Right renal cortex interstitium (tissue), 3 donors: ENCODE data around the gene DMRT1. TPM values are rescaled to one million over a fixed set of nuclear protein-coding genes. Genes with fewer than 3 reads are reported as not detected.
"Not testable (repeated sequence)": the region's sequence is repeated elsewhere in the genome, so short reads cannot be mapped to it uniquely, and the experiment has no call there.

Experiments used
- DNase-seq, 3 donors: peaks; one replicate each; pipeline ENCODE4 v3.0.0-alpha.2; 2013; ENCODE audit warnings: low read depth in 3 of 3, low spot score in 2 of 3
- polyA plus RNA-seq, 3 donors: library from polyadenylated mRNA; unstranded; fragments of 120-200 nt; gene quantifications; one replicate each; pipeline ENCODE4 v1.2.1, GENCODE V29; 2013; ENCODE audit not compliant: insufficient read length in 3 of 3

Gene DMRT1
- polyA plus RNA-seq, 3 donors = 0.08 TPM; not detected in 2

DNA sequence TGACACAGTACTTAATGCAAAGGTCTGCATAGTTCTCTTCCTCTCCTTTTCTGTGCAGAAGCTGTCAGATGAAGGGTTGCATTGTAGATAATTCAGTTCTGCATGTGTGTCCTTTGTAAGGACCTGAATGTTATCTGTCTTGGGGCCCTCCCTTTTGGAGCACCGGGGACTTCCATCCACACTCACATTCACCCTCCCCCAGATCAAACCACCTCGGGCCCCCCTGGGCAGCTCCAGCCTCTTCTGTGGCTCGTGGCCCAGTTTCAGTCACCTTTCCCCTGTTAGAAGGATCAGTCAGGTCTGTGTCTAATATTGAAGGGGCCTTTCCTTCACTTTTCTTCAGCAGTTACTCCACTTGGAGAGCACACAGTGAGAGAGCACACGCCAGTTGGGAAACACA is 11.0 kb downstream of the DMRT1 start:
- DNase-seq = no peak

DNA sequence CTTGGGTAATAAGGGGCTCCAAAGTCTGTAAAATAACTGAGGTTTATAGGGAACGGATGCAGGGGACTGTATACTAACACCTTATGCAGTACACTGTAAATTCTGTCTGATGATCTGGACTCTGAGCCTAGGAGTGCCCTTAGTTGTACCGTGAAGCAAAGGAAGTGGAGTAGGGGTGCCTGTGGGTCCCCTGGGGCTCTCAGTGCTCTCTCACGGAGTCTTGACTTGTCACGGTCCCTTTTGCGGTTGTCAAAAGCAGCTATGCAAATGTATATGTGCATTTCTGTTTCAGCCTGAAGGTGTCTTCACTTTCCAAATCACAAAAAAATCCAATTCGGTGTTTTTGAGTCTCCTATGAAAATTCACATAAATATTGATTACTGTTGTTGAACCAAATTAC is 17.8 kb downstream of the DMRT1 start:
- DNase-seq = no peak

DNA sequence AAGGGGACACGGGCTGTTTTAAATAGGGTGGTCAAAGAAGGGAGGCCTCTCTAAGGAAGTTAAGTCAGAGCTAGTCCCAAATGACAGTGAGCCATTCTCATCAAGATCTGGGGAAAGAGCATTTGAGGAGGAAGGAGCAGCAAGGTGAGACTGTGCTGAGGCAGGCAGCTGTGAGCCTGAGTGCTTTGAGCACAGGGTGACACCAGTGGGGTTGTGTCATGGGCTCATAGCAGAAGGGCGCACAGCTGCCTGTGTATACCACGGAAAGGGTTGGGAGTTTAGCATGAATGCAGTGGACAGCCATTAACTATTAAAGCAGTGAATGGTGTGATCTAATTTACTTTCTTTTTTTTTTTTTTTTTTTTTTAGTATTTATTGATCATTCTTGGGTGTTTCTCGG is 19.2 kb downstream of the DMRT1 start:
- no peak for DNase-seq

DNA sequence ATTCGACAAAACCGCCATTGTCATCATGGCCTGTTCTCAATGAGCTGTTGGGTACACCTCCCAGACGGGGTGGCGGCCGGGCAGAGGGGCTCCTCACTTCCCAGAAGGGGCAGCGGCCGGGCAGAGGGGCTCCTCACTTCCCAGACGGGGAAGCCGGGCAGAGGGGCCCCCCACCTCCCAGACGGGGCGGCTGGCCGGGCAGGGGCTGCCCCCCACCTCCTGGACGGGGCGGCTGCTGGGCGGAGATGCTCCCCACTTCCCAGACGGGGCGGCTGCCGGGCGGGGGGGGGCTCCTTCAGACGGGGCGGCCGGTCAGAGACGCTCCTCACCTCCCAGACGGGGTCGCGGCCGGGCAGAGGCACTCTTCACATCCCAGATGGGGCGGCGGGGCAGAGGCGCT is 20.0 kb downstream of the DMRT1 start:
- DNase-seq = not testable (repeated sequence)

DNA sequence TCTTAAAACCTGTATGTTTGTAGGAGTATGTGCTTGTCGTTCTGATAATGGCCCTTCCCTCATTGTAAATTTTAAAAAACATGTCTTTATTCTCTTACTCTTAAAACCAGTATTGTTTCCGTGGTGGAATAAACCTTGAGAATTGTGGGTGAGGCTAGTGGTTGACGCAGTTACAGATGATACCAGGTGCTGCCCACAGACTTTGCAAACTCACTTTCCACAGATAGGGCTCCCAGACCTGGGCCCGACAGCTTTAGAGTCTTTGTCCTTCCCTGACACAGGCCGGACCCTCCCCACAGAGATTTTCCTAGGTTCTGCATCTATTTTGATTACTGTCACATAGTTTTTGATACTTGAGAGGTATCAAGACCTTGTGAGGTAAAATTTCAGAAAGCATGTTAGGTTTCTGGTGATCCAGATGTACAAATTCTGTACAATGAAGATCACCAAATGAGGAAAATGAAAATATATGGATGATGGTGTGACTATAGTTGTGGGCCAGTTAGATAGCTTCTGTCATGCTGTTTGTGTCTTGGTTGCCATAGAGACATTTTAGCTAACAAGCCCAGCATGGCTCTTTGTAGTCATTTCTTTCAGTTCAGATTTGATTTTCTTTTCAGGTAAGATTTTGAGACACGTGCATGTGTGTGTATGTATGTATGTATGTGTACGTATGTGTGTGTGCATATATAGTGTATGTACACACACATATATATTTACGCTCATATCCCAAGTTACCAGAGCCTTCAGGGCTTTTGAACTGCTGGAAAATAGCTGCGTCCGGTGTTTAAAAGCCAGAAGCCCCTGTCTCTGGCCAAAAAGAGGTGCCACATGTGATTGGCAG is 33.8 kb downstream of the DMRT1 start:
- DNase-seq = no peak

DNA sequence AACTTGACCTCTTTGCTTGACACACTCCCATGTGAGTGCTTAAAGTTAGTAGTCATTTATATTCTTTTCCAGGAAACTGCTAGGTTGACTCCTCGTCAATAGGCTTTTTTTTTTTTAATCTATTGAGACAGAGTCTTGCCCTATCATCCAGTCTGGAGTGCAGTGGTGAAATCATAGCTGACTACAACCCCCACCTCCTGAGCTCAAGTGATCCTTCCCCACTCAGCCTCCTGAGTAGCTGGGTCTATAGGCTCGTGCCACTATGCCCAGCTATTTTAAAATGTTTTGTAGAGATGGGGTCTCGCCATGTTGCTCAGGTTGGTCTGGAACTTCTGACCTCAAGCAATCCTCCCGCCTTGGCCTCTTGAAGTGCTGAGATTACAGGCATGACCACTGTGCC is 34.9 kb downstream of the DMRT1 start:
- no peak for DNase-seq

DNA sequence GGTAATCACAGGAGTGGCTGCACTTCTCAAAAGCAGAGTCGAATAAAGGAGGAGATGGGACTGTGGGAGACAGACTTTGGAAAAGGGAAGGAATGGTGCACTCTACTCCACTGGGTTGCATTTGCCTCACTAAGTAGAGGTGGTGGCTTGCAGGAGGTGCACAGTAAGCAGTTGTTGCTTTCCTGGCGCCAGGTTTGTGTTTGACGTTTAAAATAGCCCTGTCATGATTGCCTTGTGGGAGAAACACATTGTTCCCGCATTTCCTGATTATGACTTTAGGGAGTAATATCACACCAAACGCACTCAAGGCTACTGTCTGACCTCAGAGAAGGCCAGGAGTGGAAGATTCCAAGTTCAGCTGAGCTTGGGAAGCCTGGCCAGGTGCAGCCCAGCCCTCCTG is 36.7 kb downstream of the DMRT1 start:
- no peak for DNase-seq

DNA sequence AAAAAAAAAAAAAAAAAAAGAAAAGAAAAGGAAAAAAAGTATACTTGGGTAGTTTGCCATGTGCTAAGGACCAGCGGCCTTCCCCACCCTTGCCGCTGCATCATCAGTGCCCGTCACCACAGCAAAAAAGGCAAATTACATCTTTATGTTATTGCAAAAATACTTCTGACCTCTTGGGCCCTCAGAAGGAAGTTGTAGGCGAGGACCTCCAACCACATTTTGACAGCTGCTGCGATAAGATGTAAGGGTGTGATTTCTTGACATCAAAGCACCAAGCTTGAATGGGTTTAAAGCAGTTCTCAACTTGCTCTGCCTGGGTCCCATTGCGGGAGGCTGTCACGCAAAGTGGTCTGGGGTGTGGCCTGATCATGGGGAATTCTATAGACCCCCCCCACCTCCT is 39.2 kb downstream of the DMRT1 start:
- DNase-seq = no peak

DNA sequence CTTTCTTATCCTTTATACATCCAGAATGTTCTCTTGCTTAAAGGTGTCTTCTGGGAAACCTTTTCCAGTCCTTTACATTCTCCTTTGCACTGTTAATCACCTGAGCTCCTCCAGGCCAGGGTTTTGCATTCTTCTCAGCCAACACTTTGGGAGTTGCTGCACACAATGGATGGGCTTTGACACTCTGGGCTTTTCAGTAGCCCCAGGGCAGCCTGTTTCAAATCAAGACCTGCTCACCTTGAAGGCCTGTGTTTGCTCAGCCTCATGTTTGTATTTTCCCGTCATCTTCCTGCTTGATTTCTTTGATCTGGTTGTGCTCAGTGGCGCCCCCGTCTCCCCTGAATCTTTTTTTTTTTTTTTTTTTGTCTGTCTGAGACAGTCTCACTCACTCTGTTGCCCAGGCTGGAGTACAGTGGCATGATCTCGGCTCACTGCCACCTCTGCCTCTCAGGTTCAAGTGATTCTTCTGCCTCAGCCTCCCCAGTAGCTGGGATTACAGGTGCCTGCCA is 41.0 kb downstream of the DMRT1 start:
- DNase-seq = no peak

DNA sequence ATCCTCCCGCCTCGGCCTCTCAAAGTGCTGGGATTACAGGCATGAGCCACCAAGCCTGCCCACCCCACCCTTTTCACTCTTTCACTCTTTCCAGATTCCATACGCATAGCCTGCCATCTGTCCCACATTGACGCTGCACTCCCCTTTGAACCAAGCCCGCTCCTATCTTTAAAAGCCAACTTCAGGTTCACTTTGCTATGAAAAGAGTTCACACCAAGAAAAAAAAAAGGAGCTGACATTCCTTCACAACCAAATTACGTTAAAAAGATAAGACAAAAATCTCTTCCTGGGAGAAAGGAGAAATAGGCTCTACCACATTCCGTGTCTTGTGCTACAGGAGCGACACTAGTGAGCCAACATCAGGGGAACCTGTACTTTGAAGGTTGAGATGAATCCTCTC is 41.5 kb downstream of the DMRT1 start:
- DNase-seq = no peak

DNA sequence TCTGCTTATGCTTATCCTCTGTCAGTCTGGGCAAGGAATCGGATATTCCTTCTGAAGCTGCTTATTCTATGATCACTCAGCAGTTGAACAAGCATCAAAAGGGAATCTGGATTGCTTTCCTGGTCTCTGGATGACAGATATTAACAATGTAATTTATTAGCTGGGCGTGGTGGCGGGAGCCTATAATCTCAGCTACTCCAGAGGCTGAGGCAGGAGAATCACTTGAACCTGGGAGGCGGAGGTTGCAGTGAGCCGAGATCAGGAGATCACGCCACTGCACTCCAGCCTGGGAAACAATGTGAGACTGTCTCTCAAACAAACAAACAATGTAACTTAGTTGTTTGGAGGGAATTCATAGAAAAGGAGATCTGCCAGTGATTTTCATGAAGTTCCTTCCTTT is 45.4 kb downstream of the DMRT1 start:
- DNase-seq = no peak

DNA sequence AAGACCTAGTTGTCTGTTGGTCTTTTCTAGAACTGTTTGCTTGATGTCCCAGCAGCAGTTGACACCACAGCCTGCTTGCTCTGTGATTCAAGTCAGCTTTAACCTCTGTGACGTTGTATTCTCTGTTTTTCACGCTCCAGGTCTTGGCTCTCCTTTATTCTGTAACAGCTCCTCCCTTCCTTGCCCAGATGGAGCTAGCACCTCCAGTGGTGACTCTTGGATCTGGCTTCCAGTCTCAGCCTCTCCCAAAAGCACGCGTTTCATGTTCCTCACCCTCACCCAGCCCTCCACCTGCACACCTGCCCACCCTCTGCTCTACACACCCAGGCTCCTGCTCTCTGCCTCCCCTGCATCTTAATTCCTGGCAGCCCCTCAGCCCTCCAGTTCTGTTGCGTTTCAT is 50.6 kb downstream of the DMRT1 start:
- DNase-seq = no peak

DNA sequence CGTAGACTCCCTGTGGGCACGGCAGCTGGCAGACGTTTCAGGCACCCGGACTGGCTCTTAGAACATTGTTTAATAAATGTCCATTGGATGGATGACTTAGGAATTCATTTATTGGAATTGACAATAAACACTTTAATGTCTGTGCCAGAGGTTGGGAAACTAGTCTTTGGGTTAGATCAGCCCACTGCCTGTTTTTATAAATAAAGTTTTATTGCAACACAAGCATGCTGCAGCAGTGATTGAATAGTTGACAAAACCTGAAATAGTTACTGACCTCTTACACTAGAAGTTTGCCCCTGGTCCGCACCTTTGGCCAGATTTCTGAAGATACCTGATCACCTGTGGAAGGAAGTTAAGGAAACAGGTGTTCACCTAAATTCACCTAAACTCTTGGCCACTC is 51.6 kb downstream of the DMRT1 start:
- no peak for DNase-seq

DNA sequence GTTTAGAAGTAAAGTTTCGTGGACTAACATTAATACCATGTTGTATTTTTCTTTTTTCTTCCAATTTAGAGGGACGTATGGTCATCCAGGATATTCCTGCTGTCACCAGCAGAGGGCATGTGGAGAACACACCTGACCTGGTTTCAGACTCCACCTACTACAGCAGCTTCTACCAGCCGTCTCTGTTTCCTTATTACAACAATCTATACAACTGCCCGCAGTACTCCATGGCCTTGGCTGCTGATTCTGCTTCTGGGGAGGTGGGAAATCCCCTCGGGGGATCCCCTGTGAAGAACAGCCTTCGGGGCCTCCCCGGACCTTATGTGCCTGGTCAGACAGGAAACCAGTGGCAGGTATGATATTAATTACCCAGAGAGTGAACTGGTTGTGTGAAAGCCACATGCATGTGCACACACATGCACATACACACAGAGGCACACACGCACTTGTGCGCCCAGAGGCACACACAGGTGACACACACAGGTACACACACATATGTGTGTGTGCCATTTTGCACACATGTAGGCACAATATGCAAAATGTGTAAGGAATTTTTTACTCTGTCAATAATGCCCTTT is 52.4 kb downstream of the DMRT1 start:
- peak in 2 of 3 donors; percentile 40 to 54 for DNase-seq

DNA sequence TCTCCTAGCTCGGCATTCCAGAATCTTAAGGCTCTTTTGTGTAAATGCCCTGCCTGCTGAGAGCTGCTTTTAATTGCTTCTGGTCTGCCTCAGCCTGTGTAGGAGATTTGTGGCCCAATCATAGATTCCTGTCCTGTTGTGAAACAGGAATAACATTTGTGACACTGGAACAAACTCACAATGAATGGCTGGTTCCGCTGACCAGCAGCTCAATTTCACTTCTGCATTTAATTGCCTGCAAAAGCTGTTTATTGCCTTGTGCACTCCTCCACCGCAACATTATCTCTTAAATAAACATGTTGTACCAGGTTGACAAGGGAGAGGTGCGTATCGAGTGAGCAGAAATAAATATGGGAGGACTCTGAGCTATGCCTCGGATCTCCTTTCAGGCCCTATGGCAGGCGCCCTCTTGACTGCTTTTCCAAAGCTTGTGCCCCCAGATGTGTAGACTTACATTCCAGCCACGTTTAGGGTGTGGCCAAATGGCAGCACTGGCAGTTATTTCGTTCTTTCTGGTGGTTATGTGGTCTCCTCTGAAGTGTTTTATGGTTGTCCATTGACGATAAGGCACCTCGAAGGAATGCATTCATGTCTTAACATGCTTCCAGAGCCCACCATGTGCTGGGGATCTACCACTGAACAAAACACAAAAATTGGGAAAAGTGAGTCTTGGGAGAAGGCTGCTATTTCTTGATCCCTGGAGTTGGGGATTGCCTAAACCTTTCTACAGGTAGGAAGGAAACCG is 58.1 kb downstream of the DMRT1 start:
- peak; percentile 36 to 65 (median 45) for DNase-seq

DNA sequence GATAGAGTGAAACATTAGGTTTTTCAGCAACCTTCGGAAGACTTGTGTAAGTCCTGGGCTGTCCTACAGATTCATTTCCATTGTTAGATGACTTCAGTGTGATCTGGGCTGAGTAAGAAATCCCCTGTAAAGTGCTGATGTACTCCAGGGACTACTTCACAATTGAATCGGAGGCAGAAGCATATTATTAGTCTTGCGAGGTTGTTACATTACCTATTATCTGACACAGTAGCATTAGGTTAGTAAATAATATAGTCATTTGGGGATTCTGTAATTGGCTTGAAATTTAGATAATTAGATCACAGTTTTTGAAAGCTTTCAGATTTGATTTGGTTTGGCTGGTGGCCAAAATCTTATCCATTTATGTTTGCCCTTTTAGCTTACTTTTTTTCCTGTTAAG is 62.4 kb downstream of the DMRT1 start:
- DNase-seq = no peak

DNA sequence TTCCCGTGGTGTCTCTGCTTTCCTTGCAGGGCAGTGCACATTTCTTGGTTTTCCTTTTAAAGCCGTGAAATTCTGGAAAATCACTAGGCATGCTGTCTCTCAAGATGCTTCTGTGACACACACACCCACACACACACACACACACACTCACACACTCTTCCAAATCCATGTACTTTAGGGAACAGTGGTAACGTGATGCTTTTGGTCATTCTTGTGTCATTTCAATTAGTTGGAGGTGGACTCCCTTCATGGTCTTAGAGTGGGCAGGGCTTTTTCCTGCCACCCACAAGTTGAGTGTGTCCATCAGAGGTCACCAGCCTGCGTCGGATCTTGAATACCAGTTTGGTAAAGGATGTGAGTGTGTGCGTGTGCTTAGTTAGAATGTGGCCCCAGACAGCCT is 64.4 kb downstream of the DMRT1 start:
- no peak for DNase-seq

DNA sequence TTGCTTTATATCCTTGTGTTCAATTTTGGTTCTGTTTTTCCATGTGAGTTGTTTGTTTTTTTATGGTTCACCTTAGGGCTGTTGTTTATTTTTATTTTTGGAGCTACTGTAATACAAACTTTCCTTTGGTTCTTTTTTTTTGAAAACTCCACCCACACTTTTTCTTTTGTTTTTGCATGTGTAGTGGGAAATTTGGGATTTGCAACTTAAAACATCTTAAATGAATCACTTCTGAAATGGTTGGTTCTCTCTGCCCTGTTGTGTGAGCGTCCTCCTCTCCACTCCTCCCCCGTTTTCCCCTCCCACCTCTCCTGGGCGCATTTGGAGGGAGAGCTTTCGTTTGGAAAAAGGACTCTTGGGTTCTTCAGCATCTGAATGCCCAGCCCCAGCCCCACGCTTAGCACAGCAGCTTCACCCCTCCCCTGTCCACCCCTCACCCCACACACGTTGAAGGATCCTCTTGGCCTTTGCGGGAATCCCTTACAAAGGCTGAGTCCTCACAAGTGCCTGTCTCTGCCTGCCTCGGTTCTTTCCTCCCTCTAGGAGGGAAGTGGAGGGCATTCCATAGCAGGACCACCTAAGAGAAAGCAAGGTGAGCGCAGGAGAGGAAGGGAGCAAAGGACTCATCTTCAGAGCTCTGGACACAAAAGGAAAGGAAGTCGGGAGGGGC is 67.2 kb downstream of the DMRT1 start:
- no peak for DNase-seq

DNA sequence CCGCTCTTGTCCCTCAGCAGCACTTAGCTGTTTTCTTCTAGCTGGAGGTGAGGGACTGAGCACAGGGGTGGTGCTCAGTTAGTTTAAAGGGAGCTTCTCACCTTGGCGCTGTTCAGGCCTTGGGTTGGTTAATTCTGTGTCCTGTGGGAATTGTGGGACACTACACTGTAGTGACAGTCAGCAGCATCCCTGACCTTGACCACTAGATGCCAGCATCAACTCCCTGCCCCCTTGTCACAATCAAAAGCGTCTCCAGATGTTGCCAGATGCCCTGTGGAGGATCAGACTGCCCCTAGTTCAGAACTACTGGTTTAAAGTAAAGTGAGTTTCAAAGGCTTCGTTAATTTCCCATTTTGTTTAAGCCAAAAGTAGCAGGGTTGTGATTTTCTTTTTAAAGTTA is 69.5 kb downstream of the DMRT1 start:
- no peak for DNase-seq

DNA sequence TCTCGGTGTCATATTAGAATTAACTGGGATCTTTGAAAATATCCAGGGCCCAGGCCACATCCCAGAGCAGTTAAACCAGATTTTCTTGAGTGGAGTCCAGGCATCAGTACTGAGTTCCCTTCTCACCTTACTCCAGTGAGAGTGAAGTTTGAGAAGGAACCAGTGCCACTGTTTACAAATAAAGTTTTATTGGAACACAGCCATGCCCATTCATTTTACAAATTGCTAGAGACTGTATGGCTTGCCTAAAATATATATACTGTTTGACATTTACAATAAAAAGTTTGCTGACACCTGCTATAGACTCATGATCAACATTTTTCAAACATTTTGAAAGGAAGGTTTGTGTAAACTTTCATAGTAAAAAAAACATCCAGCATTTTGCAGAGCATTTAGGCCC is 71.3 kb downstream of the DMRT1 start:
- no peak for DNase-seq

DNA sequence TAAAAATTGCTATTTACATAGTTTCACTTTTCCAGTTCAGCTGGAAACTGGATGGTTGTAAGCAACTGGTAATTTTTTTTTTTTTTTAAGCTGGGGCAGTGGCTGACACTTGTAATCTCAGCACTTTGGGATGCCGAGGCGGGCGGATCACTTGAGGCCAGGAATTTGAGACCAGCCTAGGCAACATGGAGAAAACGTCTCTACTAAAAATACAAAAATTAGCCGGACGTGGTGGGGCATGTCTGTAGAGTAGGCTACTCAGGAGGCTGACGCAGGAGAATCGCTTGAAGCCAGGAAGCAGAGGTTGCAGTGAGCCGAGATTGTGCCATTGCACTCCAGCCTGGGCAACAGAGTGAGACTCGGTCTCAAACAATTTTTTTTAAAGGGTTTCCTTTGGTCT is 72.0 kb downstream of the DMRT1 start:
- not testable (repeated sequence) for DNase-seq
